Natural killer cell (primary cell): ENCODE results near the gene GZF1. TPM values are rescaled to one million over a fixed set of nuclear protein-coding genes. Genes with fewer than 3 reads are reported as not detected.
A peak's percentile ranks its signal among the peaks of the same experiment; 100 is the strongest.

Source experiments
- ATAC-seq, 3 donors: fragments of 150-1000 bp in 2 of 3; fragments of 200-7000 bp in 1 of 3; cut with Tn5 transposase; 1 replicate in 1 of 3; 2 replicates in 2 of 3; pipeline ENCODE4 v1.10.0; 2021; ENCODE audit warnings: mild to moderate bottlenecking in 2 of 3, moderate library complexity in 2 of 3
- DNase-seq, 2 donors: peaks; one replicate each; pipeline versions ENCODE4 v3.0.0 to v3.0.0-alpha.2; 2013 to 2021; ENCODE audit warnings: mixed read lengths in 1 of 2
- H3K27ac ChIP-seq: one replicate; pipeline ENCODE4 v1.5.1; 2013; ENCODE audit warnings: mild to moderate bottlenecking, low read length
- H3K27me3 ChIP-seq: one replicate; pipeline ENCODE4 v1.6.1; 2013; ENCODE audit warnings: low read length; ENCODE audit not compliant: control insufficient read depth, insufficient read depth
- H3K36me3 ChIP-seq: one replicate; pipeline ENCODE4 v1.6.1; 2013; ENCODE audit warnings: low read length; ENCODE audit not compliant: control insufficient read depth, insufficient read depth
- H3K4me1 ChIP-seq: one replicate; pipeline ENCODE4 v1.6.1; 2013; ENCODE audit warnings: low read length; ENCODE audit not compliant: control insufficient read depth, insufficient read depth
- H3K4me3 ChIP-seq: one replicate; pipeline ENCODE4 v1.5.1; 2013; ENCODE audit warnings: low read length
- H3K9me3 ChIP-seq: one replicate; pipeline ENCODE4 v1.6.1; 2013; ENCODE audit warnings: low read length; ENCODE audit not compliant: control insufficient read depth, insufficient read depth
- H3K27ac Mint-ChIP-seq, 2 donors: one replicate each; pipeline ENCODE4 v1.8.0; 2022; ENCODE audit warnings: mild to moderate bottlenecking in 2 of 2, mixed read lengths in 2 of 2, moderate library complexity in 1 of 2
- H3K27me3 Mint-ChIP-seq, 2 donors: one replicate each; pipeline ENCODE4 v1.8.0; 2022; ENCODE audit warnings: low read depth in 2 of 2, mixed read lengths in 2 of 2
- H3K36me3 Mint-ChIP-seq: one replicate; pipeline ENCODE4 v1.8.0; 2022; ENCODE audit warnings: mixed read lengths
- H3K4me1 Mint-ChIP-seq, 2 donors: one replicate each; pipeline ENCODE4 v1.8.0; 2022; ENCODE audit warnings: mixed read lengths in 2 of 2
- H3K4me3 Mint-ChIP-seq: one replicate; pipeline ENCODE4 v1.8.0; 2022; ENCODE audit warnings: mild to moderate bottlenecking, moderate library complexity, mixed read lengths
- H3K9me3 Mint-ChIP-seq, 2 donors: one replicate each; pipeline ENCODE4 v1.8.0; 2022; ENCODE audit warnings: mixed read lengths in 2 of 2
- CTCF ChIP-seq: fragments of 200-600 bp; IDR thresholded peaks from one replicate; pipeline ENCODE4 v1.8.0; 2022; ENCODE audit warnings: antibody characterized with exemption
- WGBS: methylation state at CpG from one replicate; pipeline ENCODE4 v1.1.7; 2013; ENCODE audit warnings: missing lambda C conversion rate; ENCODE audit not compliant: insufficient coverage; 5-methylcytosine and 5-hydroxymethylcytosine counted together
- intact Hi-C: fragments of 100-400 bp; cut with micrococcal nuclease; formaldehyde crosslinking; loops from one replicate; pipeline ENCODE4 v1.14.2; 2022
- total RNA-seq, 4 donors: library from RNA; stranded (reverse); fragments of 120-200 nt in 1 of 4; gene quantifications; one replicate each; pipeline versions ENCODE4 v1.2.3 to v1.2.4, GENCODE V29; 2013 to 2022

GZF1 gene
- total RNA-seq, 3 donors from 2014 or later (not counting 1 experiment from before 2014, with no cell fraction given) = 45.1 to 56.6 (median 45.9) TPM

DNA sequence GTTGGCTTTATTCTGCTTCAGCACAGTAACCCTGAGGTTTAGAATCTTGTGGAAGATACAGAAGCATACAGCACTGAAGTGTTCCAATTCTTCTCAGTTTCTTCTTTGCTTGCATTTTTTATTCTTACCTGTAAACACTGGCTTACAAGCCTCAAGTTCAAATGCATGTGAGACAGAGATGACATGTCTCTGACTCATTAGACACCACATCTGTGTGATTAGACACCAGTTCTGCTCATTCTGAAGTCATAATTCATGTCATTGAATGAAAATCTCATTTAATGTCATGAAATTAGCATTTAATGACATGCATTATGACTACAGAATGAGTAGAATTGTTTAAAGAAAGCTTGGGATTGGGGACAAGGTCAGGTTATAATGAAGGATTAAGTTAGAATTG is 5.8 kb downstream of the GZF1 start:
- peaks cover 36 to 39% of the 10 kb centered on the region in 2 donors for H3K4me1 Mint-ChIP-seq
- peak overlapping the region in 1 of 2 donors; percentile 14 for H3K27ac Mint-ChIP-seq
- Histone ChIP-seq H3K27ac (no peak overlapping the region), H3K4me3 (no peak overlapping the region), H3K27me3 (no peaks in the 10 kb centered on the region), H3K9me3 (no peaks in the 10 kb centered on the region), H3K4me1 (peaks cover 20% of the 10 kb centered on the region), H3K36me3 (peaks cover 48% of the 10 kb centered on the region)
- no peak for TF ChIP-seq CTCF
- ATAC-seq (no peak), DNase-seq (no peak)
- no peaks in the 10 kb centered on the region for H3K9me3 Mint-ChIP-seq
- no peak overlapping the region for H3K4me3 Mint-ChIP-seq
- intact Hi-C loops = loop anchor here (10.0 kb wide), 1 partner anchor 1587 kb away; no protein-coding TSS in a partner anchor
- peaks cover 11% of the 10 kb centered on the region for H3K36me3 Mint-ChIP-seq
- no peaks in the 10 kb centered on the region for H3K27me3 Mint-ChIP-seq

GRCh38 chr20:23368316-23369071 is 6.5 kb downstream of the GZF1 start:
- intact Hi-C loops = loop anchor here (10.0 kb wide), 1 partner anchor 1586 kb away; no protein-coding TSS in a partner anchor
- Mint-ChIP-seq H3K36me3 (peaks cover 11% of the 10 kb centered on the region), H3K27ac (peak overlapping the region in 1 of 2 donors; percentile 30), H3K27me3 (no peaks in the 10 kb centered on the region), H3K4me1 (peaks cover 29 to 32% of the 10 kb centered on the region in 2 donors), H3K4me3 (no peak overlapping the region), H3K9me3 (no peaks in the 10 kb centered on the region)
- Histone ChIP-seq H3K4me1 (peaks cover 12% of the 10 kb centered on the region), H3K36me3 (peaks cover 54% of the 10 kb centered on the region), H3K27ac (no peak overlapping the region), H3K4me3 (no peak overlapping the region), H3K27me3 (no peaks in the 10 kb centered on the region), H3K9me3 (no peaks in the 10 kb centered on the region)
- 83% methylated on average over 1 of the region's 2 CpGs for WGBS
- TF ChIP-seq CTCF = no peak
- DNase-seq (no peak), ATAC-seq (no peak)

DNA sequence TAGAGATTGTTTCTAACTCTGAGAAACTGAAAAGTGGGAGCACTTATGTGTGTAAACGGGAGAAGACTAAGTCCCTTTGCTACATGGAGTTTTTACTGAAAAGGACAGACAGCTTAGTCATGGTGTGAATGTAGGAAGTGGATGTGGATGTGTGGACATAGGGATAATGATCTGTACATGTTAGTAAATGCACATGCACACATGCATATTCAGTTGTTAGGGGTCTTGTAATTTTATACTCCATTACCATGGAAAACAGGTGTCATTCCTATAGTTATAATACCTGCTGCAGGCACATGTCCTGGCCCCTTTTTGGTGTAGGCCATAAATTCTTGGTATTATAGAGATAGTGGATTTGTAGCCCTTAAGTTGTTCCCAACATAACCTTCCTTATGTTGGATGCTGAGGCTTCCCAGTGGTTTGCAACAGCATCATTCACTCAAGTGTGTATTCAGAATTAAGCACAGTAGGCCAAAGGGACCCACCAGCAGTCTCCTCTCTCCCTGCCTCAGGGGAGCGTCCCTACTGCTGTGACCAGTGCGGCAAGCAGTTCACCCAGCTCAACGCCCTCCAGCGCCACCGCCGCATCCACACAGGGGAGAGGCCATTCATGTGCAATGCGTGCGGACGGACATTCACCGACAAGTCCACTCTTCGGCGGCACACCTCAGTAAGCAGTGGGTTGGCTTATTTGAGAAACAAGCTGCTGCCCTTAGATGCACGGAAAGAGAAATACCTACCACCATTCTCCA is 7.3 kb downstream of the GZF1 start:
- peaks cover 23 to 28% of the 10 kb centered on the region in 2 donors for H3K4me1 Mint-ChIP-seq
- Histone ChIP-seq H3K9me3 (no peaks in the 10 kb centered on the region), H3K27me3 (no peaks in the 10 kb centered on the region), H3K4me3 (no peak overlapping the region), H3K27ac (no peak overlapping the region), H3K36me3 (peaks cover 59% of the 10 kb centered on the region), H3K4me1 (peaks cover 11% of the 10 kb centered on the region)
- WGBS = 97% methylated on average over 14 of the region's 14 CpGs
- no peak overlapping the region for H3K4me3 Mint-ChIP-seq
- H3K27ac Mint-ChIP-seq = peak overlapping the region; percentile 30 to 45
- DNase-seq (no peak), ATAC-seq (no peak)
- TF ChIP-seq CTCF = no peak
- intact Hi-C loops = loop anchor here (10.0 kb wide), 1 partner anchor 1586 kb away; no protein-coding TSS in a partner anchor
- no peaks in the 10 kb centered on the region for H3K9me3 Mint-ChIP-seq
- peaks cover 9% of the 10 kb centered on the region for H3K36me3 Mint-ChIP-seq
- H3K27me3 Mint-ChIP-seq = no peaks in the 10 kb centered on the region
